Vagina (tissue), 2 donors: ENCODE measurements around the gene STARD7.

Experiments
- POLR2AphosphoS5 ChIP-seq, 2 donors: sonication (generic); formaldehyde crosslinking; IDR thresholded peaks; one replicate each; pipeline ENCODE4 v1.9.0; 2017; ENCODE audit warnings: antibody characterized with exemption in 2 of 2, mild to moderate bottlenecking in 2 of 2, low read depth in 1 of 2; ENCODE audit not compliant: insufficient read depth in 1 of 2
- TF ChIP-seq, protein P1 (sequence below), 3 experiments: fragments of 450-650 bp in 2 of 3; fragments of 200-600 bp in 1 of 3; sonication (generic) in 1 of 3; IDR thresholded peaks; one replicate each; pipeline ENCODE4 v1.5.1; 2017 to 2019; ENCODE audit warnings: antibody characterized with exemption in 3 of 3, mild to moderate bottlenecking in 2 of 3, moderate library complexity in 2 of 3

DNA sequence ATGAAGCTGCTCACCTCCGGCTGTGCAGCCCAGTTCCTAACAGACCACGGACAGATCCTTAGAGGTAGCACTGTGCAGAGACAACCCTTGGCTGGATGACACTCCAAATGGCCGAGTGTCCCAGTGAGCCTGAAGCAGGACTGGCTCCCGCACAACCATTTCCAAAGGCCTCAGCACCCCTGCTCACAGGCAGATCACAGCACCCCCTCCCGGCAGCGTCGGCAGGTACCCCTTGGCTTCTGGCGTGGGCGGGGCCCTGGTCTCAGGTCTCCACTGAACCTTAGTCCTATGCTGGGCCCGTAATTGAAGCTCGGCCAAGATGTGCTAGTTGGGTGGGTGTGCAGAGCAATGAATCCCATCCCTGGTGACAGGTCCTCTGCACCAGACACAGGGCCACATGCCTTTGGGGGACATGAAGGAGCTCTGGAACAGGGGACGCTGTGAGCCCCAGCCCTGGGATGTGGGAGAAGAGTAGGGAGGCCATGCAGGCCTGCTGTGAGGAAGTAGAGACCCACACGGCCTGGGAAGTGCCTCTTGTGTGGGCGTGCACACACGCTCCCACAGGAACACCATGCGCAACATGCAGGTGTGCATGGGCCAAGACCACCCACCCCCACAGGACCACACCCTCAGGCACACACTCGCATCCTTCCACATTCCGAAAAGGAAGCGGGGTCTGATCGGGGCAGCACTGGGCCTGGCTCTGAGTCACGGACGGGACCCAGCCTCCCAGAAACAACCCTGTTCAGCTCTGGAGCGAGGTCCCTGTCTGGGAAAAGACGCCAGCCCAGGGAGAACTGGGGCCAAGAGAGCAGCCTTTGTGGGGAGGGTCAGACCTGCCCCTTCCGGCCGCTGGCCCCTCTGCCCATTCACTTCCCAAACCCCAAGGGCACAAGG, 66.2 kb downstream of the STARD7 start:
- TF ChIP-seq, protein P1, sequence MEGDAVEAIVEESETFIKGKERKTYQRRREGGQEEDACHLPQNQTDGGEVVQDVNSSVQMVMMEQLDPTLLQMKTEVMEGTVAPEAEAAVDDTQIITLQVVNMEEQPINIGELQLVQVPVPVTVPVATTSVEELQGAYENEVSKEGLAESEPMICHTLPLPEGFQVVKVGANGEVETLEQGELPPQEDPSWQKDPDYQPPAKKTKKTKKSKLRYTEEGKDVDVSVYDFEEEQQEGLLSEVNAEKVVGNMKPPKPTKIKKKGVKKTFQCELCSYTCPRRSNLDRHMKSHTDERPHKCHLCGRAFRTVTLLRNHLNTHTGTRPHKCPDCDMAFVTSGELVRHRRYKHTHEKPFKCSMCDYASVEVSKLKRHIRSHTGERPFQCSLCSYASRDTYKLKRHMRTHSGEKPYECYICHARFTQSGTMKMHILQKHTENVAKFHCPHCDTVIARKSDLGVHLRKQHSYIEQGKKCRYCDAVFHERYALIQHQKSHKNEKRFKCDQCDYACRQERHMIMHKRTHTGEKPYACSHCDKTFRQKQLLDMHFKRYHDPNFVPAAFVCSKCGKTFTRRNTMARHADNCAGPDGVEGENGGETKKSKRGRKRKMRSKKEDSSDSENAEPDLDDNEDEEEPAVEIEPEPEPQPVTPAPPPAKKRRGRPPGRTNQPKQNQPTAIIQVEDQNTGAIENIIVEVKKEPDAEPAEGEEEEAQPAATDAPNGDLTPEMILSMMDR (IDR thresholded peaks at IDR 0.05) = no peak
- TF ChIP-seq POLR2AphosphoS5 (IDR thresholded peaks at IDR 0.05; ENCODE audit: insufficient read depth in 1 of 2, low read depth in 1 of 2) = no peak
